ENCODE results near the gene POFUT2.

- TF ChIP-seq POLR2AphosphoS5 (IDR thresholded peaks at IDR 0.05; ENCODE audit: low read depth, low read length), result no peak
- TF ChIP-seq TAF1 (IDR thresholded peaks at IDR 0.05; ENCODE audit: borderline replicate concordance, insufficient read depth, low read length), result no peak
- TF ChIP-seq SIN3A (IDR thresholded peaks at IDR 0.05; ENCODE audit: borderline replicate concordance, insufficient read depth, low read length), result no peak
Observed at GRCh38 chr21:45299864-45300785, 12.4 kb upstream of the POFUT2 start.

All from PFSK-1 (cell line).